ENCODE results near the gene GPRC5C.

The GPRC5C gene

GRCh38 chr17:74455025-74455545 is 23.2 kb downstream of the GPRC5C start:
- Histone ChIP-seq H3K27ac (replicated peaks) (no peak overlapping the region), H3K27me3 (ENCODE audit: insufficient read depth, poor library complexity, severe bottlenecking) (no peaks in the 10 kb centered on the region), H3K4me3 (replicated peaks; ENCODE audit: insufficient read depth, low read length) (no peak overlapping the region)
- TF ChIP-seq GABPA (IDR thresholded peaks at IDR 0.05; ENCODE audit: low read depth) = no peak
- no peak for TF ChIP-seq CTCF (IDR thresholded peaks at IDR 0.05; ENCODE audit: insufficient read depth, low read length)
- TF ChIP-seq POLR2AphosphoS5 (IDR thresholded peaks at IDR 0.05; ENCODE audit: low read depth) = no peak
- TF ChIP-seq SPI1 (IDR thresholded peaks at IDR 0.05; ENCODE audit: borderline replicate concordance, low read depth) = no peak
- no peak for TF ChIP-seq REST (IDR thresholded peaks at IDR 0.05; ENCODE audit: insufficient replicate concordance, low read depth)
- DNase-seq (ENCODE audit: low read depth in 1 of 2, low spot score in 1 of 2) = no peak

- Histone ChIP-seq H3K27ac (replicated peaks) (no peak overlapping the region), H3K27me3 (ENCODE audit: insufficient read depth, poor library complexity, severe bottlenecking) (no peaks in the 10 kb centered on the region), H3K4me3 (replicated peaks; ENCODE audit: insufficient read depth, low read length) (no peak overlapping the region)
- DNase-seq (ENCODE audit: low read depth in 1 of 2, low spot score in 1 of 2) = no peak
- TF ChIP-seq REST (IDR thresholded peaks at IDR 0.05; ENCODE audit: insufficient replicate concordance, low read depth) (no peak), POLR2AphosphoS5 (IDR thresholded peaks at IDR 0.05; ENCODE audit: low read depth) (no peak), GABPA (IDR thresholded peaks at IDR 0.05; ENCODE audit: low read depth) (no peak), SPI1 (IDR thresholded peaks at IDR 0.05; ENCODE audit: borderline replicate concordance, low read depth) (no peak), CTCF (IDR thresholded peaks at IDR 0.05; ENCODE audit: insufficient read depth, low read length) (no peak)
Observed at GRCh38 chr17:74455821-74456220, 23.9 kb downstream of the GPRC5C start.

GRCh38 chr17:74457146-74457819 is 25.4 kb downstream of the GPRC5C start:
- Histone ChIP-seq H3K27me3 (ENCODE audit: insufficient read depth, poor library complexity, severe bottlenecking) (no peaks in the 10 kb centered on the region), H3K27ac (replicated peaks) (no peak overlapping the region), H3K4me3 (replicated peaks; ENCODE audit: insufficient read depth, low read length) (no peak overlapping the region)
- DNase-seq (ENCODE audit: low read depth in 1 of 2, low spot score in 1 of 2) = peak in 1 of 2 experiments; percentile 71
- TF ChIP-seq CTCF (IDR thresholded peaks at IDR 0.05; ENCODE audit: insufficient read depth, low read length) = peak; percentile 67
- no peak for TF ChIP-seq REST (IDR thresholded peaks at IDR 0.05; ENCODE audit: insufficient replicate concordance, low read depth)
- no peak for TF ChIP-seq GABPA (IDR thresholded peaks at IDR 0.05; ENCODE audit: low read depth)
